GM18858 (cell line): ENCODE data around the gene UTP14A.
"Not testable (repeated sequence)": the region's sequence is repeated elsewhere in the genome, so short reads cannot be mapped to it uniquely, and the experiment has no call there.

Source experiments
- ATAC-seq: cut with Tn5 transposase; IDR thresholded peaks from one replicate; pipeline ENCODE4 v1.9.1; 2021; ENCODE audit not compliant: unreplicated experiment

UTP14A gene, protein sequence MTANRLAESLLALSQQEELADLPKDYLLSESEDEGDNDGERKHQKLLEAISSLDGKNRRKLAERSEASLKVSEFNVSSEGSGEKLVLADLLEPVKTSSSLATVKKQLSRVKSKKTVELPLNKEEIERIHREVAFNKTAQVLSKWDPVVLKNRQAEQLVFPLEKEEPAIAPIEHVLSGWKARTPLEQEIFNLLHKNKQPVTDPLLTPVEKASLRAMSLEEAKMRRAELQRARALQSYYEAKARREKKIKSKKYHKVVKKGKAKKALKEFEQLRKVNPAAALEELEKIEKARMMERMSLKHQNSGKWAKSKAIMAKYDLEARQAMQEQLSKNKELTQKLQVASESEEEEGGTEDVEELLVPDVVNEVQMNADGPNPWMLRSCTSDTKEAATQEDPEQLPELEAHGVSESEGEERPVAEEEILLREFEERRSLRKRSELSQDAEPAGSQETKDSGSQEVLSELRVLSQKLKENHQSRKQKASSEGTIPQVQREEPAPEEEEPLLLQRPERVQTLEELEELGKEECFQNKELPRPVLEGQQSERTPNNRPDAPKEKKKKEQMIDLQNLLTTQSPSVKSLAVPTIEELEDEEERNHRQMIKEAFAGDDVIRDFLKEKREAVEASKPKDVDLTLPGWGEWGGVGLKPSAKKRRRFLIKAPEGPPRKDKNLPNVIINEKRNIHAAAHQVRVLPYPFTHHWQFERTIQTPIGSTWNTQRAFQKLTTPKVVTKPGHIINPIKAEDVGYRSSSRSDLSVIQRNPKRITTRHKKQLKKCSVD

GRCh38 chrX:129905787-129906580 lies at the start of gene UTP14A:
Gene UTP14A (plus strand): TSS chrX:129906164. CDS start chrX:129906211, 47 bp downstream.
- peak; percentile 85 for ATAC-seq

DNA sequence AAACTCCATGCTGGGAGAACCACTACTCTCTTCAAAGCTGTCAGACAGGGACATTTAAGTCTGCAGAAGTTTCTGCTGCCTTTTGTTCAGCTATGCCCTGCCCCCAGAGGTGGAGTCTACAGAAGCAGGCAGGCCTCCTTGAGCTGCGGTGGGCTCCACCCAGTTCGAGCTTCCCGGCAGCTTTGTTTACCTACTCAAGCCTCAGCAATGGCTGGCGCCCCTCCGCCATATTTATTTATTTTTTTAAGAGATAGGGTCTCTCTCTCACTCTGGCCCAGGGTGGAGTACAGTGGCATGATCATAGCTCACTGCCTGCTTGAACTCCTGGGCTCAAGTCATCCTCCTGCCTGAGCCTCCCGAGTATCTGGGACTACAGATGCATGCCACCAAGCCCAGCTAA lies 46.8 kb upstream of the UTP14A start:
- not testable (repeated sequence) for ATAC-seq

GRCh38 chrX:129866321-129866720 lies 39.6 kb upstream of the UTP14A start:
- ATAC-seq: not testable (repeated sequence)

GRCh38 chrX:129872524-129872923 lies 33.4 kb upstream of the UTP14A start:
- no peak for ATAC-seq

GRCh38 chrX:129875669-129876068 lies 30.3 kb upstream of the UTP14A start:
- no peak for ATAC-seq

DNA sequence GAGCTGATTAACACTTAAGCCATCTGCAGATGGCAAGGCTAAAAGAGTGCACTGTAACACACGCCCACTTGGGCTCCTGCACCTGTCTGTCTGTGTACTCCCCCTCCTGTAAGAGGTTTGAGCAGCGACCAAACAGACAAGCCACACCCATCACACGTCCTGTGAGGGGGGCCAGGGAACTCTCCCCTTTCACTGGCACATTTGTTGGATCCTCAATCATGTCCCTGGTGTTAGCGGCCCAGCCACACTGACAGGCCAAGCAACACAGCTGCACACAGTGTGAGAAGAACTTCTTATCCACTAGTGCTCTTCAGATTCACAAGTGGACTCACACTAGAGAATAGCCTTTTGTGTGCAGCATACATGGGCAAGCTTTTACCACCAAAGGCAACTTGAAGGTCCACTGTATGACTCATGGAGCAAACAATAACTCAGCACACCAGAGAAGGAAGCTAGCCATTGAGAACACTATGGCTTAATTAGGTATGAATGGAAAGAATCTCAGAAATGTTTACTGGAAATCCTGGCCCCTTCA lies 29.1 kb upstream of the UTP14A start:
- ATAC-seq: no peak

- no peak for ATAC-seq
Observed at GRCh38 chrX:129877401-129877800, 28.6 kb upstream of the UTP14A start.

DNA sequence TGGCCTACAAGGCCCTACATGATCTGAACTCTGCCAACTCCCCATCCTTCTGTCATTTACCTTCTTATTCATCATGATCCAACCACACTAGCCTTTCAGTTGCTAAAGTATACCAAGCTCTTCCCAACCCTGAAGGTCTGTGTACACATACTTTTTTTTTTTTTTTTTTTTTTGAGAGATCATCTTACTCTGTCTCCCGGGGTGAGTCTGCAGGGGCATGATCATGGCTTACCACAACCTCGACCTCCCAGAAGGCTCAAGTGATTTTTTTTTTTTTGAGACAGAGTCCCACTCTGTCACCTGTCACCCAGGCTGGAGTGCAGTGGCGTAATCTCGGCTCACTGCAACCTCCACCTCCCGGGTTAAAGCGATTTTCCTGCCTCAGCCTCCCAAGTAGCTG lies 5.9 kb upstream of the UTP14A start:
- no peak for ATAC-seq

GRCh38 chrX:129908636-129909035 lies 2.7 kb downstream of the UTP14A start:
- no peak for ATAC-seq

- ATAC-seq: peak; percentile 51
Observed at GRCh38 chrX:129925305-129926092, 19.5 kb downstream of the UTP14A start.

GRCh38 chrX:129930941-129931410 lies 25.0 kb downstream of the UTP14A start:
- no peak for ATAC-seq

- ATAC-seq: peak; percentile 45
Observed at GRCh38 chrX:129931411-129932015, 25.5 kb downstream of the UTP14A start.

DNA sequence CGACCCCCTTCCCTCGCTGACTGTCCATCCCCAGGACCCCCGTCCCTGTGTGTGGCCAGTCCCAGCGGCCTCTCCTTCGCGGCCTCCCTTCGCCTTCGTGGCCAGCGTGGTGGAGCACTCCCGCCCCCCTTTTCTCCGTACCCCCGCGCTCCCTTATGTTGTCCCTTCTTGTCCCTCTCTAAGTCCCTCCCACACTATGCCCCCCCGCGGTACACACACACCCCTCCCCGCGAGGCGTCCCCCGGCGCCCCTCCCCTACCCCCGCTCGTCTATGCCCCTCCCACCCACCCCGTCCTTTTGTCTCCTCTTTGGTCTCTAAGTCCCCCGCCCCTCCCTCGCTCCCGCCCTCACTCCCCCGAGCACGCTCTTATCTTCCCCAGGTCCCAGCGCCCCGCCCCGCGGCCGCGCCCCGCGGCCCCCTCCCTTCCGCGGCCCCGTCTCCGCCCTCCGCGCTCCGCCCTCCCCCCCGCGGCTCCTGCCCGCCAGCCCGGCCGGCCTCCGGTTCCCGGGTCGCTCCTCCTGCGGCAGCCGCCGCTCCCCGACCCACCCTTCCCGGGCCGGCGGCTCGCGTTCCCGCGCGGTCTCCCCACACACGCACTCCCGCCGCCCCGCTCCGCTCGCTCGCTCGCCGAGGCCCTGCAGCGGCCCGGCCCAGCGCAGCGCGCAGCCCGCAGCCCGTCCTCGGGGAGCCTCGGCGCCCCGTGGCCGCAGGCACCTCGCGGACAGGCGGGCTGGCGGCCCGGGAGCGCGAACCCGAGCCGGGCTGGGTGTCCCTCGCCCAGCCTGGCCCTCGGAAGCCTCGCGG lies 26.3 kb downstream of the UTP14A start:
- ATAC-seq: no peak

DNA sequence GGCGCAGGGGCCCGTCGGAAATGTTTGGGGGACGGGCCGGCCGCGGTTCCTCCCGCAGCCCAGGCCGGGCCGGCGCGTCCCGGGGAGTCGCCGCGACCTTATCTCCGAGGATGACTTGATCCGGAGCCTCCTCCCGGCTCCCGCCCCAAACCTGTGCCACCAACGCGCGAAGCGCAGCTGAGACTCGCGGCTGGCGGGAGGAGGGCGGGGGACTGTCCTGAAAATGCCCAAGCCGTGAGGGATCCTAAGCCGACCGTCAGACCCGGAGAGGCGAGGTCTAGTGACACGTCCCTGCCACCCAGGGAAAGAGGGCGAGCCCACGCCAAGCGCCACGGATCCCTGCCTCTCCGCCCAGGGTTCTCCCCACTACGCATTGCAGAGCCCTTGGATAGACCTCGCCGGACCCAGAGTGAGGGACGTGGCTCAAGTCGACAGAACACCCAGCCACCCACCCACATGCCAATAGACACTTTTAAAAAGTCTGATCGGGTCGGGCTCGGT lies 26.9 kb downstream of the UTP14A start:
- no peak for ATAC-seq

GRCh38 chrX:129933700-129934099 lies 27.7 kb downstream of the UTP14A start:
- ATAC-seq: no peak

DNA sequence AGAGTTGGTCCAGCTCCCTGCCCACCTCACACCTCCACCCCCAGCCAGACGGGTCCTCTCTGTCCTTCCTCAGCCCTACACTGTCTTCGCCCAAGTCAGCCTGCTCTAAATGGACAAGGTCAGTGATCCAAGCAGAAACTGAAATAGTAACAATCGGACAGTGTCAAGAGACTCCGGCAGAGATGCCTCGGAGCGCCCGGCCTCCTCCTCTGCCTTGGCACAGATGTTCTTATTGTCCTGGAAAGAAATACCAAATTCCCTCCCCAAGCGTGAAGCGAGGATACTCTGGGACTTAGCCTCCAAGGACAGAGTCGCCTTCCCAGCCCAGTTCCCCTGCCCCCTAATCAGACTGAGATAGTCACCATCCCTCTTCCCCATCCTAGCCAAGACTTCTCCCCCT lies 28.5 kb downstream of the UTP14A start:
- ATAC-seq: no peak

DNA sequence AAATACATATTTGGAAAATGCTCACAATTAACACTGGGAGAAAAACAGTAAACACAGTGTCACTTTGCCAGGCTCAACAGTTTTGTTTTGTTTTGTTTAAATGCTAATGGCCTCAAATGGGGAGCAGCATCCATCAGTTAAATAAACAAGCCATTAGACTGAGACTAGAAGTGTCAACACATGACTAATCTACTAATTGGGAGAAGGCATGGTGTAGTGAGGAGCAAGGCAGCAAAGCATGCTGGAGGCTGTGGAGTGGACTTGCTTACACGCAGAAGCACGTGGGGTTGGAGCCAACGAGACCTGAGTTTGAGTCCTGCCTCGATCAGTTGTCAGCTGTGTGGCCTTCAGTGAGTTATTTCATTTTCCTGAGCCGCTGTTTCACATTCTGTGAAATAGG lies 29.0 kb downstream of the UTP14A start:
- no peak for ATAC-seq

GRCh38 chrX:129938081-129938480 lies 32.1 kb downstream of the UTP14A start:
- ATAC-seq: no peak

DNA sequence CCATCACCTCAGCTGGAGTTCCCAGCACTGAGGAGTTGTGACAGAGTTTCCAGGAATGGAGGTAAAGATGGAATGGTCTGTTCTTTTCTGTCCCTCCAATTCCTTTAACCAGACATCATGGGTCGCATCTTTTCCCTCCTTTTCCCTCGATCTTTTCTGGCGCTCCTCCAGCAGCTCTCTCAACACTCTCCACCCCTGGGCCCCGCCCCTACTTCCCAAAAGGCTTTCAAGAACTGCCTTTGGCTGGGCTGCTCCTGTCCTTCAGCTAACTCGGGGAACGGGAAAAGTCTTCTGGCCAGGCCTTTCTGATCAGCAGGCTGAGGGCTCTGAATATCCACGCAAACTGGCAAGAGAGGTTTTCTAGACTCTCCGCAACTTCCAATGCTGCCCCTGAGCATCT lies 34.0 kb downstream of the UTP14A start:
- ATAC-seq: no peak
